Thymus (tissue), 11 donors: ENCODE results near the gene AP1M2. TPM values are rescaled to one million over a fixed set of nuclear protein-coding genes. Genes with fewer than 3 reads are reported as not detected.
"Not testable (repeated sequence)": the region's sequence is repeated elsewhere in the genome, so short reads cannot be mapped to it uniquely, and the experiment has no call there.

ENCODE experiments used
- DNase-seq, 9 donors: peaks; one replicate each; pipeline ENCODE4 v3.0.0-alpha.2; 2013; ENCODE audit warnings: low spot score in 9 of 9, low read depth in 6 of 9, missing footprints in 1 of 9
- H3K27ac ChIP-seq, 2 donors: one replicate each; pipeline ENCODE4 v1.5.1; 2013; ENCODE audit warnings: control low read depth in 1 of 2, low read depth in 1 of 2, low read length in 1 of 2, mild to moderate bottlenecking in 1 of 2, moderate library complexity in 1 of 2
- H3K27me3 ChIP-seq, 2 donors: one replicate each; pipeline ENCODE4 v1.5.1; 2013; ENCODE audit warnings: low read length in 1 of 2; ENCODE audit not compliant: control insufficient read depth in 2 of 2, insufficient read depth in 1 of 2
- H3K36me3 ChIP-seq, 2 donors: one replicate each; pipeline ENCODE4 v1.5.1; 2013; ENCODE audit warnings: low read length in 1 of 2, mild to moderate bottlenecking in 1 of 2, moderate library complexity in 1 of 2; ENCODE audit not compliant: control insufficient read depth in 2 of 2, insufficient read depth in 2 of 2
- H3K4me1 ChIP-seq, 2 donors: one replicate each; pipeline ENCODE4 v1.5.1; 2013; ENCODE audit warnings: low read length in 2 of 2; ENCODE audit not compliant: control insufficient read depth in 2 of 2, insufficient read depth in 2 of 2
- H3K4me3 ChIP-seq, 2 donors: one replicate each; pipeline ENCODE4 v1.5.1; 2013; ENCODE audit warnings: low read length in 2 of 2, control low read depth in 1 of 2, mild to moderate bottlenecking in 1 of 2
- H3K9me3 ChIP-seq, 2 donors: one replicate each; pipeline ENCODE4 v1.5.1; 2013; ENCODE audit warnings: low read length in 1 of 2, mild to moderate bottlenecking in 1 of 2; ENCODE audit not compliant: control insufficient read depth in 2 of 2, insufficient read depth in 1 of 2
- WGBS: extraction: QIAGEN DNeasy Blood & Tissue Kit; methylation state at CpG from one replicate; pipeline ENCODE4 v1.1.7; 2013; 5-methylcytosine and 5-hydroxymethylcytosine counted together
- polyA plus RNA-seq: library from polyadenylated mRNA; stranded (reverse); fragments of 200-250 nt; gene quantifications from one replicate; pipeline ENCODE4 v1.2.3, GENCODE V29; 2013
- total RNA-seq: library from RNA; stranded (reverse); fragments of 120-200 nt; gene quantifications from one replicate; pipeline ENCODE4 v1.2.4, GENCODE V29; 2013
- donor health status: healthy.

AP1M2 gene
- total and polyA plus RNA-seq, 2 donors = 4.8 to 20.7 TPM

DNA sequence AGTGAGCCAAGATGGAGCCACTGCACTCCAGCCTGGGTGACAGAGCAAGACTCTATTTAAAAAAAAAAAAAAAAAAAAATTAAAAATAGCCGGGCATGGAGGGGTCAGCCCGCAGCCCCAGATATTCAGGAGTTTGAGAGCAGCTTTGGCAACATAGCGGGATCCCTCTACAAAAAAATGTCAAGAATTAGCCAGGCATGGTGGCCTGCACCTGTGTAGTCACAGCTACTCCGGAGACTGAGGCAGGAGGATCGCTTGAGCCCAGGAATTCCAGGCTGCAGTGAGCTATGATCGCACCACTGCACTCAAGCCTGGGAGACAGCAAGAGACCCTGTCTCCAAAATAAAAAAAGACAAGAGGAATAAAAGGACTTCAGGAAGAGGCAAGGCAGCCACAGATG lies 716 bp downstream of the AP1M2 start:
- Histone ChIP-seq H3K4me1 (no peaks in the 10 kb centered on the region), H3K9me3 (peaks cover 0 to 4% of the 10 kb centered on the region in 2 donors), H3K27me3 (peaks cover 12 to 34% of the 10 kb centered on the region in 2 donors), H3K27ac (no peak overlapping the region), H3K36me3 (no peaks in the 10 kb centered on the region), H3K4me3 (no peak overlapping the region)
- 93% methylated on average over 6 of the region's 6 CpGs for WGBS
- no peak for DNase-seq

DNA sequence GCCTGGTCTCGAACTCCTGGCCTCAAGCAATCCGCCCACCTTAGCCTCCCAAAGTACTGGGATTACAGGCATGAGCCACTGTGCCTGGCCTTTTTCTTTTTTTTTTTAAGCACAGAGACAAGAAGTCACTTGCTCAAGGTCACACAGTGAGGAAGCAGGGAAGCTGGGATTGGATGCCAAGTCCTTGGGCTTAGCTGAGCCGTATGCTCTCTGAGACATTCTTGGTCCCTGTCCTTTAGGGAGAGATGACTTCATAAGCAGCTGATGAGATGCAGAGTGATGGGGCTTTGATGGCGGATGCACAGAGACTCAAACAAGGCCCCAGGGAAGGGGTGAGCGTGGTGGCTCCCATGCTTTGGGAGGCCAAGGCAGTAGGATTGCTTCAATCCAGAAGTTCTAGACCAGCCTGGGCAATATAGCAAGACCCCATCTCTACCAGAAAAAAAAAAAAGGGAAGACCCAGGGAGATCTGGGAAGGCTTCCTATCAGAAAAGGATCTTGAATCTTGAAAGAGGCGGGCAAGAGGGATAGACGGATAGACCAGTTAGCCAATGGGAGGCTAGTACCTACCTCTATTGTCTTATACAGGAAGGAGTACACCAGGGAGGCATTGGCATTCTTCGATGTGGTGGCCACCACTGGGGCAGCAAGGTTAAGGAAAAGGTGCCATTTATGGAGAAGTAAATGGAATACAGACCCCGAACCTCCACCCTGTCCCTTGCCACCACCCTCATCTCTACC lies 3.9 kb downstream of the AP1M2 start:
- Histone ChIP-seq H3K4me3 (no peak overlapping the region), H3K4me1 (peaks cover 0 to 3% of the 10 kb centered on the region in 2 donors), H3K36me3 (no peaks in the 10 kb centered on the region), H3K9me3 (peaks cover 0 to 4% of the 10 kb centered on the region in 2 donors), H3K27me3 (peaks cover 12 to 30% of the 10 kb centered on the region in 2 donors), H3K27ac (no peak overlapping the region)
- no peak for DNase-seq
- WGBS = 95% methylated on average over 9 of the region's 9 CpGs

DNA sequence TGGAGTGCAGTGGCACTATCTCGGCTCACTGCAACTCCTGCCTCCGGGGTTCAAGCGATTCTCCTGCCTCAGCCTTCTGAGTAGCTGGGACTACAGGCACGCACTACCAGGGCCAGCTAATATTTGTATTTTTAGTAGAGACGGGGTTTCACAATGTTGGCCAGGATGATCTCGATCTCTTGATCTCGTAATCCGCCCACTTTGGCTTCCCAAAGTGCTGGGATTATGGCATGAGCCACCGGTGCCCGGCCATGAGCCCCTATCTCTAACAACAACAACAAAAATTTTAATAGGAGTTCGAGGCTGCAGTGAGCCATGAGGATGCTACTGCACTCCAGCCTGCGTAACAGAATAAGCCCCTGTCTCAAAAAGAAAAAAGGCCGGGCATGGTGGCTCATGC lies 5.0 kb downstream of the AP1M2 start:
- peaks cover 0 to 2% of the 10 kb centered on the region in 2 donors for H3K9me3 ChIP-seq
- peaks cover 0 to 3% of the 10 kb centered on the region in 2 donors for H3K4me1 ChIP-seq
- H3K27me3 ChIP-seq = peaks cover 8 to 20% of the 10 kb centered on the region in 2 donors
- 97% methylated on average over 13 of the region's 13 CpGs for WGBS
- no peak for DNase-seq
- no peaks in the 10 kb centered on the region for H3K36me3 ChIP-seq
- no peak overlapping the region for H3K27ac ChIP-seq
- no peak overlapping the region for H3K4me3 ChIP-seq

DNA sequence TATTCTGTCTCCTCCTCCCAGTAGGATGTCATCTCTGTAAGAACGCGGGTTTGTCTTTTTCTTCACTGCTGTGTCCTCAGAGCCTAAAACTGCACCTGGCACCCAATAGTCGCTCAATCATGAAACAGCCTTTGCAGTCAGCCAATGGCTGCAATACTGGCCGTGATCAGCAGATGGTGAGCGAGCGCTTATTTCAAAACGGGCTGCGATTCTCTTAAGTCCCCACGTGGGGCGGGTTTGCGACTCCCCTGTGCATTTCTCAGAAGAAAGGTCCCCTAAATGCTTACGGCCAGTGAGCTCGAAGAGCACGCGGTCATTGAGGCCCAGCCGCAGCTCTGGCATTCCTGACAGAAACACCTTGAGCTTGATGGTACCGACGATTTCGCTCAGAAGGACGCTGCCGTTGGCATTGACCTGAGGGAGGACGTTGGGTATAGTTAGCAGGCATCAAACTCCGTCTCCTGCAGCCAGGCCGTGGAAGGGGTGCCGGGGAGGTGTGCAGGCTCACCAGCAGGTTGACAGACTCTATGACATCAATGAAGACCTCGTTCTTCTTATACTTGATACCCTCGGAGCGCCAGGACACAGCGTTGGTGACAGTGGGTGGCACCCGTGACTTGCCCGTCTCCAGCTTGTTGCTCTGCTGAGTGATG lies 6.0 kb downstream of the AP1M2 start:
- Histone ChIP-seq H3K9me3 (no peaks in the 10 kb centered on the region), H3K4me3 (no peak overlapping the region), H3K36me3 (no peaks in the 10 kb centered on the region), H3K27ac (no peak overlapping the region), H3K27me3 (peaks cover 0 to 12% of the 10 kb centered on the region in 2 donors), H3K4me1 (peaks cover 0 to 3% of the 10 kb centered on the region in 2 donors)
- 34% methylated on average over 31 of the region's 31 CpGs for WGBS
- peak; percentile 74 to 96 (median 91) for DNase-seq

DNA sequence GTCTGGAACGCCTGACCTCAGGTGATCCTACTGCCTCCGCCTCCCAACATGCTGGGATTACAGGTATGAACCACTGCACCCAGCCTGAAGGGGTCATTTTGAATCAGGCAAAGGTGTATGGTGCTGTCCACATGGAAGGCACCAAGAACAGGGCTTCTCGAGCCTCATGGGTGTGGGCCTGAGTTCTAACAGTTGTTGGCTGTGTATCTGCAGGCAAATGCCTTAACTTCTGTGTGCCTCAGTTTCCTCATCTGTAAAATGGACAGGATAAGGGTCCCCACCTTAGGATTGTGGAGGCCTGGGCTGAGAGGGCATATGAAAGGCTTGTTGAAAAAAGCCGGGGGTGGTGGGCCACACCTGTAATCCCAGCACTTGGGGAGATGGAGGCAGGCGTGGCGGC lies 9.2 kb downstream of the AP1M2 start:
- no peak overlapping the region for H3K4me3 ChIP-seq
- DNase-seq = no peak
- H3K27me3 ChIP-seq = peaks cover 0 to 5% of the 10 kb centered on the region in 2 donors
- H3K4me1 ChIP-seq = peaks cover 0 to 4% of the 10 kb centered on the region in 2 donors
- 97% methylated on average over 6 of the region's 6 CpGs for WGBS
- H3K9me3 ChIP-seq = no peaks in the 10 kb centered on the region
- no peak overlapping the region for H3K27ac ChIP-seq
- H3K36me3 ChIP-seq = no peaks in the 10 kb centered on the region

DNA sequence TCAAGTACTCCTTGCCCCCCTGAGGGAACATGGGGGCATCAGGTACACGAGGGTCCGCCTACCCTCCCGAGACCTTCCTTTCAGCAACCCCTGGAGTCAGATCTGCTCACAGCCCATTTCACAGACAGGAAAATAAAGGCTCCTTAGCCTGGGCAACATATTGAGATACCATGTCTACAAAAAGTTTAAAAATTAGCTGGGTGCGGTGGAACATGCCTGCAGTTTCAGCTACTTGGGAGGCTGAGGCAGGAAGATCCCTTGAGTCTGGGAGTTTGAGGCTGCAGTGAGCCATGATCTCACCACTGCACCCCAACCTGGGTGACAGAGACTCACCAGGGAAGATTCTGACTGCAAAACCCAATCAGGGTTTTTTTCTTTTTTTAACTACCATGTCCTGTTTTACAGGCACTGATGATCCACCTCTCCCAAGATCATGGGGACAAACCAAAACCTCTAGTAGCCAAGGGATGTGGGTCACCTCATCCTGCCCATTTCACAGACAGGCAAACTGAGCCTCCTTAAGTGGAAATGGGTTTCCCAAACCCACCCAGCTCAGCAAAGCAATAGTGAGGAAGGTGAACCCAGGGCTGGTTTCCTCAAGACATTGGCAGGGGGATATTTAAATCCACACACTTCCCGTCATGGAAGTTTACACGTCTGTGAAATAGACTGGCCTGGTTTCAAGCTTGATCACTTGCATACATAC lies 11.9 kb downstream of the AP1M2 start:
- 95% methylated on average over 6 of the region's 6 CpGs for WGBS
- DNase-seq = no peak
- H3K36me3 ChIP-seq = no peaks in the 10 kb centered on the region

DNA sequence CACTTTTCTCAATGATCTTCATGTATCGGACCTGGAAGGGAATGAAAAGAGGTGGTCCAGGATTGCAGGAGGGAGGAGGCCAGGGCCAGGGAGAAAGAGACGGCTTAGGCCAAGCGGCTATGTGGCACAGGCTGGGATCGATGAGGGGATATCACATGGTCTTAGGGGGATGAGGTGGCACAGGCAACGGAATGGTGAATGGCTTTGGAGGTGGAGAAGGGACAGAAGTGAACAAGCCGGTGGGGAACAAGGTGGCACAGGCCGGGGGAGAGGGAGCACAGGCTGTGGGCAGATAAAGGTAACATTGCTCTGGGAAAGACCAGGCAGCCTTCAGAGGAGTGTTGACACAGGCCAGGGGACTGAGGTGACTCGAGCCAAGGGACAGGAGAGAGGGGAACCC lies 12.7 kb downstream of the AP1M2 start:
- WGBS = 96% methylated on average over 8 of the region's 8 CpGs

More for the DNA sequence above, 11.9 kb downstream of the AP1M2 start:
- H3K27ac ChIP-seq = no peak overlapping the region
- H3K4me1 ChIP-seq = peaks cover 0 to 18% of the 10 kb centered on the region in 2 donors
- H3K4me3 ChIP-seq = no peak overlapping the region
- no peaks in the 10 kb centered on the region for H3K9me3 ChIP-seq
- no peaks in the 10 kb centered on the region for H3K27me3 ChIP-seq

DNA sequence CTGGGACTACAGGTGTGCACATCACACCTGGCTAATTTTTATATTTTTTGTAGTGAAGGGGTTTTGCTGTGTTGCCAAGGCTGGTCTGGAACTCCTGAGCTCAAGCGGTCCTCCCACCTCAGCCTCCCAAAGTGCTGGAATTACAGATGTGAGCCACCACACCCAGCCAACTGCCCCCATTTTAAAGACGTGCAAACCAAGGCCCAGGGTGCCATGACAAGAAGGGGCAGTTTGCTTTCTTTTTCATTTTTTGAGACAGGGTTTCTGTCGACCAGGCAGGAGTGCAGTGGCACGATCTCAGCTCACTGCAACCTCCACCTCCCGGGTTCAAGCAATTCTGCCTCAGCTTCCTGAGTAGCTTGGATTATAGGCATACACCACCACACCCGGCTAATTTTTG lies 13.3 kb downstream of the AP1M2 start:
- H3K36me3 ChIP-seq, H3K27me3 ChIP-seq: not testable (repeated sequence)
- 97% methylated on average over 6 of the region's 6 CpGs for WGBS

More for the DNA sequence above, 12.7 kb downstream of the AP1M2 start:
- H3K27ac ChIP-seq = no peak overlapping the region
- no peak for DNase-seq
- no peaks in the 10 kb centered on the region for H3K27me3 ChIP-seq
- no peak overlapping the region for H3K4me3 ChIP-seq
- H3K4me1 ChIP-seq = peaks cover 3 to 25% of the 10 kb centered on the region in 2 donors
- no peaks in the 10 kb centered on the region for H3K36me3 ChIP-seq
- no peaks in the 10 kb centered on the region for H3K9me3 ChIP-seq

More for the DNA sequence above, 13.3 kb downstream of the AP1M2 start:
- not testable (repeated sequence) for H3K4me3 ChIP-seq, DNase-seq, H3K27ac ChIP-seq, H3K9me3 ChIP-seq
- H3K4me1 ChIP-seq = peaks cover 7 to 29% of the 10 kb centered on the region in 2 donors
